ENCODE data around the gene ZNF385C. TPM values are rescaled to one million over a fixed set of nuclear protein-coding genes. Genes with fewer than 3 reads are reported as not detected.

Gene ZNF385C
- total RNA-seq, 4 donors from 2014 or later, result not detected

DNA sequence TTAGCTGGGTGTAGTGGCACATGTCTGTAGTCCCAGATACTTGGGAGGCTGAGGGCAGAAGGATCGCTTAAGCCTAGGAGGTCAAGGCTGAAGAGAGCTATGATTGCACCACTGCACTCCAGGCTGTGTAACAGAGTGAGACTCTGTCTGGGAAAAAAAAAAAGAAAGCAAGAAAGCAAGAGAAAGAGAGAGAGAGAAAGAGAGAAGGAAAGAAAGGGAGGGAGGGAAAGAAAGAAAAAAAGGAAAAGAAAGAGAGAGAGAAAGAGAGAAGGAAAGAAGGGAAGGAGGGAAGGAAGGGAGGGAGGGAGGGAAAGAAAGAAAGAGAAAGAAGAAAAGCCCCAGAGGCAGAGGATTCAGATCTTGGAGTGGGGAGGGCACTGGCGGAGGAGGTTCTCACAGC is 7.7 kb upstream of the ZNF385C start:
- no peak for ATAC-seq
- TF ChIP-seq EP300 (IDR thresholded peaks at IDR 0.05) (no peak), POLR2AphosphoS5 (IDR thresholded peaks at IDR 0.05) (no peak), POLR2A (IDR thresholded peaks at IDR 0.05) (no peak)
- TF ChIP-seq, protein P1, sequence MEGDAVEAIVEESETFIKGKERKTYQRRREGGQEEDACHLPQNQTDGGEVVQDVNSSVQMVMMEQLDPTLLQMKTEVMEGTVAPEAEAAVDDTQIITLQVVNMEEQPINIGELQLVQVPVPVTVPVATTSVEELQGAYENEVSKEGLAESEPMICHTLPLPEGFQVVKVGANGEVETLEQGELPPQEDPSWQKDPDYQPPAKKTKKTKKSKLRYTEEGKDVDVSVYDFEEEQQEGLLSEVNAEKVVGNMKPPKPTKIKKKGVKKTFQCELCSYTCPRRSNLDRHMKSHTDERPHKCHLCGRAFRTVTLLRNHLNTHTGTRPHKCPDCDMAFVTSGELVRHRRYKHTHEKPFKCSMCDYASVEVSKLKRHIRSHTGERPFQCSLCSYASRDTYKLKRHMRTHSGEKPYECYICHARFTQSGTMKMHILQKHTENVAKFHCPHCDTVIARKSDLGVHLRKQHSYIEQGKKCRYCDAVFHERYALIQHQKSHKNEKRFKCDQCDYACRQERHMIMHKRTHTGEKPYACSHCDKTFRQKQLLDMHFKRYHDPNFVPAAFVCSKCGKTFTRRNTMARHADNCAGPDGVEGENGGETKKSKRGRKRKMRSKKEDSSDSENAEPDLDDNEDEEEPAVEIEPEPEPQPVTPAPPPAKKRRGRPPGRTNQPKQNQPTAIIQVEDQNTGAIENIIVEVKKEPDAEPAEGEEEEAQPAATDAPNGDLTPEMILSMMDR (IDR thresholded peaks at IDR 0.05), result no peak
- WGBS, 2 donors (ENCODE audit: low coverage in 1 of 2), result 100% methylated on average over 2 of the region's 2 CpGs; no CpG with 5 or more reads in 1 of the 2 donors
- Histone ChIP-seq H3K27ac (no peak overlapping the region), H3K36me3 (peaks cover 0 to 64% of the 10 kb centered on the region in 2 donors), H3K4me1 (peaks cover 0 to 22% (median 4%) of the 10 kb centered on the region in 3 donors), H3K9me3 (no peaks in the 10 kb centered on the region), H3K27me3 (no peaks in the 10 kb centered on the region), H3K4me3 (no peak overlapping the region)

DNA sequence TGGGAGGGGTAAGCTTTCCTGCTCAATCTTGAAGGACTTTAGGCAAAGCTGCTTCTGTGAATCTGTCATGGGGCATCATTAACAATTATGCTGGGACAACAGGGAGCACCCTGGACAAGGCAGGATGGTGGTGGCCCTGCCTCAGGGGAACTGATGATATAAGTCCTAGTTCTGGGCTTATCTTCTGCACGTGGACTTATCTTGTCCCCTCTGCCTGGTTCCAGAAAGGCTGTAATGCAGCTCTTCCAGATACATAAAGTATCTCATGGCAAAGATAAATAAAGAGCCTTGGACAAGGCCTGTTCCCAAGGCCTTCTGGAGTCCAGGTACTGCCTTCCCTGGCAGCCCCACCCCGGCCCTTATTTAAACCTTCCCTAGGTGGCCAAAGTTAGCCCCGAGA is 6.0 kb upstream of the ZNF385C start:
- no peak for TF ChIP-seq POLR2AphosphoS5 (IDR thresholded peaks at IDR 0.05)
- no peak for TF ChIP-seq EP300 (IDR thresholded peaks at IDR 0.05)
- TF ChIP-seq, protein P1 (IDR thresholded peaks at IDR 0.05), result no peak
- no peak for TF ChIP-seq POLR2A (IDR thresholded peaks at IDR 0.05)
- no peak for ATAC-seq
- H3K27ac ChIP-seq, result no peak overlapping the region
- 43 to 93% methylated on average over 1 to 3 of the region's 3 CpGs for WGBS, 2 donors (ENCODE audit: low coverage in 1 of 2)
- H3K9me3 ChIP-seq, result no peaks in the 10 kb centered on the region
- no peak overlapping the region for H3K4me3 ChIP-seq
- peaks cover 0 to 58% of the 10 kb centered on the region in 2 donors for H3K36me3 ChIP-seq
- no peaks in the 10 kb centered on the region for H3K27me3 ChIP-seq
- peaks cover 0 to 15% (median 3%) of the 10 kb centered on the region in 3 donors for H3K4me1 ChIP-seq

DNA sequence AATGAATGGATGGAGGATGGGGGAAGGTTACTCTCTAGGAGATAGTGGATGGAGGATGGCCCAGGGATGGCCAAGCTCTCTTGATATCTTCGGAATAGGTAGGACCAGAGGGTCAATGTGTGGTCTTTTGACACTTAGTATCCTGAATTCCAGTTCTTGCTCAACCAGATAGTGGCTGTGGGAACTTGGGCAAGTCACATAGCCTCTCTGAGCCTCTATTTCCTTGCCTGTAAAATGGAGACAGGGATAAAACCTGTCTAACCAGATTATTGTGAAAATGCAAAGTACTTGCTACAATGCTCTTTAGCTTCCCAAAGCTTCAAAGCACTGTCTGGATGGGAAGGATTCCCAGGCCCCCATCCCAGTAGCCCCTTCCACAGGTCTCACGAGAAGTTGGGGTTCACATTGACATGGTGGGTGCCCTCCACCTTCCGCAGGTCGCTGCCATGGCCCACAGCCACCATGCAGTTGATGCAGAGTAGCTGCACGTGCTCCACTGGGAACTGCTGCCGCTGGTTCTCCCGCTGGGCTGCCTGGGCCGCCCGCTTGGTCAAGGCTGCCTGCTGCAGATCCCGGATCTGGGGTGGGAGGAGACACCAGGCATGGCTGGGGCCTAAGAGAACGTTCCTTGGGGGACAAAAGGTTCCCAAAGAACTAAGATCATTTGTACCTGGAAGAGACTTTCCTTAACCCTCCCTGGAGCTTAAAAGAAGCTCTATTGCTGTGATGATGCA is 5.1 kb upstream of the ZNF385C start:
- ATAC-seq, result no peak
- TF ChIP-seq POLR2AphosphoS5 (IDR thresholded peaks at IDR 0.05), result no peak
- TF ChIP-seq EP300 (IDR thresholded peaks at IDR 0.05), result no peak
- TF ChIP-seq, protein P1 (IDR thresholded peaks at IDR 0.05), result no peak
- TF ChIP-seq POLR2A (IDR thresholded peaks at IDR 0.05), result no peak
- H3K36me3 ChIP-seq, result peaks cover 0 to 49% of the 10 kb centered on the region in 2 donors

DNA sequence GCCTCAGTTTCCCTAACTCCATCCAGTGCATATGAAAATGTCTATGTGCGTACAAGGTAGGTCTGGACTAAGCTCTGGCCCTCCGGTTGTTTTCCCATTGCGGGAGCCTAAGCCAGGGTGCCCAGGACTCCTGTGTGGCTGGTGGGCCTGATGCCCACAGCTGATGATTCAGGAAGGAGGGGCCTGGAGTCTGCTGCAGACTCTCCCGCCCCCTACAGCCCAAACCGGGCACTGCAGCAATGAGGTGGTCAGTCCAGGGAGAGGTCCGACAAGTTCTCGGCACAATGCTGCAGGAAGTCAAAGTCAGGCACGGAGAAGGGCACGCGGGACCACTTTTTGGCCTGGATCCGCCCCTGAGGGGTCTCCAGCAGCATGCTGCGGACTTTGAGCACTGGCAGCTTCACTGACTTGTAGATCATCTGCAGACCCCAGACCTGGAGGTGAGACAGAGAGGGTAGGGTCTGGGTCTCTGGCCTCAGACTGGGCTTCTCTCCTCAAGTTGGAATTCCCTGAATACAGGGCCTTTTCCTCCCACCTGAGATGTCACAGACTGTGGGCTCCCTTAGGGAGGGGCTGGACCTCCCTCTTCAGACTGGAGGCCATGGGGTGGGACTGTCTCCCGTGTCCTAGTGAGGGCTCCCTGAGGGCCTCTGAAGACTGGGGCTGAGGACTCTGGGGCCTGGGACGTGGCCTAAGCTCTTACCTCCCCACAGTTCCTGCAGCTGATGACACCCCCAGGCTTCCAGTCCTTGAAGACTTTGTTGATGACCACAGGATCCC is 3.4 kb upstream of the ZNF385C start:
- Histone ChIP-seq H3K27ac (no peak overlapping the region), H3K4me3 (no peak overlapping the region), H3K36me3 (peaks cover 0 to 35% of the 10 kb centered on the region in 2 donors), H3K9me3 (no peaks in the 10 kb centered on the region), H3K4me1 (peaks cover 0 to 17% (median 4%) of the 10 kb centered on the region in 3 donors), H3K27me3 (peaks cover 21% of the 10 kb centered on the region)
- no peak for TF ChIP-seq POLR2AphosphoS5 (IDR thresholded peaks at IDR 0.05)
- TF ChIP-seq, protein P1 (IDR thresholded peaks at IDR 0.05), result peak in 3 of 4 experiments; percentile 60 to 83 (median 72)
- WGBS, 2 donors (ENCODE audit: low coverage in 1 of 2), result 66 to 100% methylated on average over 1 to 3 of the region's 14 CpGs
- ATAC-seq, result peak; percentile 78

More for the DNA sequence above, 5.1 kb upstream of the ZNF385C start:
- 83% methylated on average over 1 of the region's 11 CpGs; no CpG with 5 or more reads in 1 of the 2 donors for WGBS, 2 donors (ENCODE audit: low coverage in 1 of 2)
- Histone ChIP-seq H3K4me1 (peaks cover 0 to 18% (median 4%) of the 10 kb centered on the region in 3 donors), H3K4me3 (no peak overlapping the region), H3K27ac (no peak overlapping the region), H3K9me3 (no peaks in the 10 kb centered on the region), H3K27me3 (peaks cover 4% of the 10 kb centered on the region)
